C4-2B (cell line): ENCODE data around the gene SELENOS.

Source experiments
- H3K27ac ChIP-seq: fragments of 450-650 bp; 2 replicates; pipeline ENCODE4 v1.5.1; 2017
- CTCF ChIP-seq: fragments of 450-650 bp; conservative IDR thresholded peaks from 2 replicates; pipeline ENCODE4 v1.5.1; 2017; ENCODE audit warnings: mild to moderate bottlenecking
- ZFX ChIP-seq: fragments of 450-650 bp; IDR thresholded peaks from 2 replicates; pipeline ENCODE4 v1.6.1; 2017

Gene SELENOS

GRCh38 chr15:101308604-101309435, 31.5 kb upstream of the SELENOS start:
- H3K27ac ChIP-seq: no peak overlapping the region
- TF ChIP-seq ZFX: no peak
- no peak for TF ChIP-seq CTCF

GRCh38 chr15:101307897-101308603, 30.8 kb upstream of the SELENOS start:
- no peak for TF ChIP-seq ZFX
- TF ChIP-seq CTCF: no peak
- H3K27ac ChIP-seq: no peak overlapping the region

GRCh38 chr15:101307048-101307896, 30.0 kb upstream of the SELENOS start:
- no peak overlapping the region for H3K27ac ChIP-seq

GRCh38 chr15:101306341-101307047, 29.2 kb upstream of the SELENOS start:
- no peak overlapping the region for H3K27ac ChIP-seq
- TF ChIP-seq CTCF (no peak), ZFX (no peak)

More at GRCh38 chr15:101307048-101307896, 30.0 kb upstream of the SELENOS start:
- TF ChIP-seq CTCF (no peak), ZFX (no peak)

GRCh38 chr15:101305820-101306255, 28.6 kb upstream of the SELENOS start:
- H3K27ac ChIP-seq: no peak overlapping the region
- TF ChIP-seq ZFX (no peak), CTCF (no peak)

GRCh38 chr15:101303408-101303807, 26.1 kb upstream of the SELENOS start:
- no peak overlapping the region for H3K27ac ChIP-seq
- TF ChIP-seq CTCF: no peak
- TF ChIP-seq ZFX: no peak
